Measurements from ENCODE around the gene DHRS13.

Gene DHRS13

GRCh38 chr17:28858801-28859355, 44.0 kb downstream of the DHRS13 start:
- DNase-seq (ENCODE audit: low read depth): no peak

GRCh38 chr17:28857905-28858800, 44.7 kb downstream of the DHRS13 start:
- no peak for DNase-seq (ENCODE audit: low read depth)

- DNase-seq (ENCODE audit: low read depth): no peak
Observed at GRCh38 chr17:28856028-28856574, 46.8 kb downstream of the DHRS13 start.

- no peak for DNase-seq (ENCODE audit: low read depth)
Observed at GRCh38 chr17:28855336-28855679, 47.6 kb downstream of the DHRS13 start.

- DNase-seq (ENCODE audit: low read depth): peak; percentile 59
Observed at GRCh38 chr17:28854457-28855335, 48.2 kb downstream of the DHRS13 start, which contains the start of gene ERAL1. Gene ERAL1, plus strand, starts transcription at chr17:28855016. Its CDS starts 19 bp downstream, at chr17:28855035.

- DNase-seq (ENCODE audit: low read depth): no peak
Observed at GRCh38 chr17:28853295-28853694, 49.6 kb downstream of the DHRS13 start.

DNA sequence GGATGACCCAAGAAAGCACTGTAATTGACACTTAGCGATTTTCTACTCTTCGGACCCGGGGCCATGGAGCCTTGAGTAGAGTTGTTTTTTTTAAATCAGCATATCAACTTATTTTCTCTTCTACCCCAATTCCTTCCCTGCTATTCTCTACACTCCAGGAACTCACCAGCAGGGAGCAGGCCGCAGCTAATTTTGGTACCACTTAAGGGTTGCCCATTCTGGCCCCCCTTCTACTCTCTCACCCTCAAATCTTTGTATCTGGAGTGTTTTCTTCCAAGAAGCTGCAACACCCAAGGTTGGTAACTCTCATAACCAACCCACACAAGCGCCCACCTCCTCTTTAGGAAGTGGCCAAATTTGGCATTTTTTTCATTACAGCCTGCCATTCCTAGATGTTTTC, 53.6 kb downstream of the DHRS13 start:
- DNase-seq (ENCODE audit: low read depth): no peak

- DNase-seq (ENCODE audit: low read depth): peak; percentile 51
Observed at GRCh38 chr17:28848667-28849066, 54.2 kb downstream of the DHRS13 start.

All from stimulated activated CD8-positive, alpha-beta memory T cell treated with anti-CD3 and anti-CD28 coated beads, Interleukin-15, amount 100 ng/mL, for 24 hours (primary cell).